GM15510 (cell line): Measurements from ENCODE around the gene CCRL2.

Source experiments
- POLR2A ChIP-seq: IDR thresholded peaks from 3 replicates; pipeline ENCODE4 v1.6.1; 2011; ENCODE audit warnings: borderline replicate concordance; ENCODE audit not compliant: insufficient read length; ENCODE audit errors: extremely low read depth

CCRL2 gene

DNA sequence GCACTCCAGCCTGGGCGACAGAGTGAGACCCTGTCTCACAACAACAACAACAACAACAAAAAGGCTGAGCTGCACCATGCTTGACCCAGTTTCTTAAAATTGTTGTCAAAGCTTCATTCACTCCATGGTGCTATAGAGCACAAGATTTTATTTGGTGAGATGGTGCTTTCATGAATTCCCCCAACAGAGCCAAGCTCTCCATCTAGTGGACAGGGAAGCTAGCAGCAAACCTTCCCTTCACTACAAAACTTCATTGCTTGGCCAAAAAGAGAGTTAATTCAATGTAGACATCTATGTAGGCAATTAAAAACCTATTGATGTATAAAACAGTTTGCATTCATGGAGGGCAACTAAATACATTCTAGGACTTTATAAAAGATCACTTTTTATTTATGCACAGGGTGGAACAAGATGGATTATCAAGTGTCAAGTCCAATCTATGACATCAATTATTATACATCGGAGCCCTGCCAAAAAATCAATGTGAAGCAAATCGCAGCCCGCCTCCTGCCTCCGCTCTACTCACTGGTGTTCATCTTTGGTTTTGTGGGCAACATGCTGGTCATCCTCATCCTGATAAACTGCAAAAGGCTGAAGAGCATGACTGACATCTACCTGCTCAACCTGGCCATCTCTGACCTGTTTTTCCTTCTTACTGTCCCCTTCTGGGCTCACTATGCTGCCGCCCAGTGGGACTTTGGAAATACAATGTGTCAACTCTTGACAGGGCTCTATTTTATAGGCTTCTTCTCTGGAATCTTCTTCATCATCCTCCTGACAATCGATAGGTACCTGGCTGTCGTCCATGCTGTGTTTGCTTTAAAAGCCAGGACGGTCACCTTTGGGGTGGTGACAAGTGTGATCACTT, 34.3 kb upstream of the CCRL2 start:
- no peak for TF ChIP-seq POLR2A

DNA sequence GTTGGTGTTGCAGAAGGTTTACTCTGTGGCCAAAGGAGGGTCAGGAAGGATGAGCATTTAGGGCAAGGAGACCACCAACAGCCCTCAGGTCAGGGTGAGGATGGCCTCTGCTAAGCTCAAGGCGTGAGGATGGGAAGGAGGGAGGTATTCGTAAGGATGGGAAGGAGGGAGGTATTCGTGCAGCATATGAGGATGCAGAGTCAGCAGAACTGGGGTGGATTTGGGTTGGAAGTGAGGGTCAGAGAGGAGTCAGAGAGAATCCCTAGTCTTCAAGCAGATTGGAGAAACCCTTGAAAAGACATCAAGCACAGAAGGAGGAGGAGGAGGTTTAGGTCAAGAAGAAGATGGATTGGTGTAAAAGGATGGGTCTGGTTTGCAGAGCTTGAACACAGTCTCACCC, 32.3 kb upstream of the CCRL2 start:
- no peak for TF ChIP-seq POLR2A

DNA sequence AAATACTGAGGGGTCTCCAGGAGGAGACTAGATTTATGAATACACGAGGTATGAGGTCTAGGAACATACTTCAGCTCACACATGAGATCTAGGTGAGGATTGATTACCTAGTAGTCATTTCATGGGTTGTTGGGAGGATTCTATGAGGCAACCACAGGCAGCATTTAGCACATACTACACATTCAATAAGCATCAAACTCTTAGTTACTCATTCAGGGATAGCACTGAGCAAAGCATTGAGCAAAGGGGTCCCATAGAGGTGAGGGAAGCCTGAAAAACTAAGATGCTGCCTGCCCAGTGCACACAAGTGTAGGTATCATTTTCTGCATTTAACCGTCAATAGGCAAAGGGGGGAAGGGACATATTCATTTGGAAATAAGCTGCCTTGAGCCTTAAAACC, 31.8 kb upstream of the CCRL2 start:
- no peak for TF ChIP-seq POLR2A

DNA sequence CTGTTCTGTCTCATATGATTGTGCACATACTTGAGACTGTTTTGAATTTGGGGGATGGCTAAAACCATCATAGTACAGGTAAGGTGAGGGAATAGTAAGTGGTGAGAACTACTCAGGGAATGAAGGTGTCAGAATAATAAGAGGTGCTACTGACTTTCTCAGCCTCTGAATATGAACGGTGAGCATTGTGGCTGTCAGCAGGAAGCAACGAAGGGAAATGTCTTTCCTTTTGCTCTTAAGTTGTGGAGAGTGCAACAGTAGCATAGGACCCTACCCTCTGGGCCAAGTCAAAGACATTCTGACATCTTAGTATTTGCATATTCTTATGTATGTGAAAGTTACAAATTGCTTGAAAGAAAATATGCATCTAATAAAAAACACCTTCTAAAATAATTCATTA, 31.2 kb upstream of the CCRL2 start:
- no peak for TF ChIP-seq POLR2A

DNA sequence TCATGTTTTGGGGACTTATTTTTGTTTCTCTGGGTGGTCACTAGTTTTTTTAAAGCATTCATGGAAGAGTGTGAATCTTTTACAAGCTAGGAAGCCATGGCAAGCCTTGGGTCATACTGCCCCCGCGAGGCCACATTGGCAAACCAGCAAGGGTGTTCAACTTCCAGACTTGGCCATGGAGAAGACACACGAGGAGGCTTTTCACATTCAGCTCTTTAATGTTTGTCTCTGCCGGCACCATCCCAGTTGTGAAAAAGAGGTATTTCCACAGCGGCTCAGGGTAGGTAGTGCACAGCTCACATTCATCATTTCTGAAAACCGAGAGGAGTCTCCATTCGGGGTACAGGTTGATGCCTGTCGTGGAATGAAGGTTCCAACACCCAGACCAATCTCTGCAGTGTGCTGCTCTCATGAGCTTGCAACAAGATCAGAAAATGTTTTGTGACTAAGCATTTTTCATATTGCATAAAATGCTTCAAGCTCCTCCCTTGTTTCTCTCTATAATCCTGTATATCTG, 28.6 kb upstream of the CCRL2 start:
- TF ChIP-seq POLR2A = no peak

DNA sequence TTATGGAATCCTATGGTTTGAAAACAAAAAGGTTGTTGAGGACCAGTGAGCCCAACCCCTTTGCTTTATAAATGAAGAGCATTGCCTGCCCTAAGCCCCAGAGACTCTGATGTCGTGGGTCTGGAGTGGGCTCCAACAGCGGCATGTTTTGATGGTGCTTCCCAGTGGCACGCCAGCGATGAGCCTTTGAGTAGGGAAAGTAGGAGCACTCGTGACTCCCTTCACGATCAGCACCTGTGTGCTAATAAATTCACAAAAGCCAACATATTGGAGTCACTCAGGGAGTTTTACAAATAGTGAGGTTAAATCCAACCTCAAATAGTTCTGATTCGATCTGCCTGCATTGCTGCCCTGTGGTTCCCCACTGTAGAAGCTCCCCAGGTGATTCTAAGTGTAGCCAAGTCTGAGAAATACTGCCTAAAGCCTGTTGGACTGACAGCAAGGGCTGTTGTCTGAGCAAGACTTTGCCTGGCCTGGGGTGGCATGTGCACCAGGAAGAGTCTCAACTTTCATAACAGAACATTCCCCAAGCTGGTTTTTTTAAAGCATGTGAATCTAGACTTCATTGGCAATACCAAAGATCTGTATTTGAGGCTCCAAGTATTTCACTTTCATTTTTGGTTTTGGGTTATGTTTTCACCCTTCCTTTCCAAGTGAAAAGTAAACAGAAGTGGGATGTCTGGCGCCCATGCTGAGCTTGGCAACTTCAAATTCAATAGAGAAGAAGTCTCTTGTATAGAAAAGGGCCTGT, 26.4 kb upstream of the CCRL2 start:
- TF ChIP-seq POLR2A = no peak

DNA sequence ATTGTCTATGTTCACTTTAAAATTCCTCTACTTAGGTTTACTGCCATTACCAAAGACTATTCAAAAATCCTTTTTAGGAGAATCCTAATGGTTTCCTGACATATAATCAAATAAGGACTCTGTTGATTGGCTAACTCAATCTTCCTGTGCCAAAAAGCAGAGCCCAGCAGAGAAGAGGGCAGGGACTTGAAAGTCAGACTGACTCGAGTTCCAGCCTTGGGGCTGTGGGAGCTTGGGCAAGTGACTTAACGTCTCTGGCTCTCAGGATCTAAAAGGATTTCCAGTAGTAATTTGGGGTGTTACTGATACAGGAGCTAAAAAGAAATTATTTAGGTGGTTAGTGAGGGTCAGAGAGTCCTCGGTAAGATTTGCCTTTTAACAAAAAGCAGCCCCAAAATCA, 25.4 kb upstream of the CCRL2 start:
- no peak for TF ChIP-seq POLR2A

DNA sequence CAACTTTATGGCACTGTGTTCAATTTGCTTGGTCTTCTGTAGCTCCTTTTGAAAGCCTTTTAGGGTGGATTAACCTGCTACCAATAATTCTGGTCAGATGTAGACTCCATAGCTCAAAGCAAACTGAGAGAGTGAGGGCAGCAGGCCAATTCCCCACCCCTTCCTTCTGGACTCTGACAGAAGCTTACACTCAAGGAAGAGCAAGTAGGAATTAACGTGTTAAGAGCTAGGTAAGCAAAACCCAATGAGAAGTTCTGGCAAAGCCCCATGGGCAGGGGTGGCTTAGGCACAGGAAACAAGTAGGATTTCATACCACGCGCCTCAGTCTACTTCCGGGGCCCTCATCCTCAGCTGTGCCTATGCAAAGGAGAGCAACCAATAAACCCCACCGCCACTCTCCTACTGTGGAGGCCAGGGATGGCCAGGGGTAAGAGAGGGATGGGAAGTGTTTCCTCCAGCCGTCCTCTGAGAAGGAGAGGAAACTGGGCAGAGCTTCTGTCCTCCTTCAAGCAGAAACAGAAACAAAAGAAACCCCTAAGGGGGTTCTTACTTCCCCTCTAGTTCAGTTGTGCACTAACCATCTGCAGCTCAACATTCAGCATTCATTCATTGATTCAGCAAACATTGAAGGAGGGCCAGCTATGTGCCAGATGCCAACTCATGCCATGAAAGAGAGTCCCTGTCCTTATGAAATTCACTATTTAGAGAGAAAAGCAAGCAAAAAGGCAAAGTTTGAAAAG, 23.7 kb upstream of the CCRL2 start:
- no peak for TF ChIP-seq POLR2A

DNA sequence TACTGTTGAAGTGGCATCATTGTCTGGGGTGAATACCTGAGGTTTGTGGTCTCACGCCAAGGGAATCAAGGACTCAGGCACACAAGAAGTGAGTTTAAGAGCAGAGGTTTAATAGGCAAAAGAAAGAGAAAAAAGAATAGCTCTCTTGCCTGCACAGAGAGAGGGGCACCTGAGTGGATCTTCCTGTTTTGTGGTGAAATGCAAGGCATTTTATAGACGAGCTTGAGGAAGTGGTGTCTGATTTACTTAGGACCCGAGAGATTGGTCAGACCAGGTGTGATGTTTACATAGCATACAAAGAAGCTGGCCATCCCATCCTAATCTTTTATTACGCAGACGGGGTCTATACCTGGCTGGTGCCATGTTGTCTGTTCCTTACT, 23.1 kb upstream of the CCRL2 start:
- TF ChIP-seq POLR2A = no peak

DNA sequence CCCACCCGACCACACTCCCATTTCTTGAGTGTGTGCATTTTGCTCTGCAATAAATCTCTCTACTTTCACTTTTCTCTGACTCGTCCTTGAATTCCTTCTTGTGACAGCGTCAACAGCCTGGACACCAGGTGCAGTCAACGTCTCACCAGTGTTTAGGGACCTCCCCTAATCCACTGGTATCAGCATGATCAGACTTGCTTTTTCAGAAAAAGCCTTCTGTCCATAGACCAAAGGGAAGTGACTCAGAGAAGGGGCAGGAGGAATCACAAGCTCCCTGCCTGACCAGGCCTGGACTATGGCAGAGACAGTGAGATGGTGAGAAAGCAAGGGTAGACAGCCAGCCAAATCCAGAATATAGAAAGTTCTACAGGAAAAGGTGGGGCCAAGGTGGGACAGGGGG, 20.9 kb upstream of the CCRL2 start:
- TF ChIP-seq POLR2A = no peak

DNA sequence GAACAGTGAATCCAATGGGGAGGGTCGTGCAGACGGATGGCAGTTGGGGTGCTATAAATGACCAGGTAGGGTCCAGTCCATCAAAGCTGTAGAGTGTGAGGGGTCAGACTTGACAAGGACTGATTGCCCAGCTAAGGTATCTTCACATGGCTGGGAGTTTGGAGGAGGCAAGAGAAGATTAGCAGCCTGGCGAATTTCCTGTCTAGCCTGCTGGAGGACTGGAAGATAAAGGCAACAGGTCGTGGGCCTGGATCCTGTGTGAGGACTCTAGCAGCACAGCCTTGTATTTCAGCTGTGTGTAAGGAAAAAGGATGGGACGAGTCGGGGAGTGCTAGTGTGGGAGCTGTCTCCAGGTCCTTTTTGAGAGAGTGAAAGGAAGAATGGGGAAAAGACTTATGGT, 17.8 kb upstream of the CCRL2 start:
- TF ChIP-seq POLR2A = no peak

DNA sequence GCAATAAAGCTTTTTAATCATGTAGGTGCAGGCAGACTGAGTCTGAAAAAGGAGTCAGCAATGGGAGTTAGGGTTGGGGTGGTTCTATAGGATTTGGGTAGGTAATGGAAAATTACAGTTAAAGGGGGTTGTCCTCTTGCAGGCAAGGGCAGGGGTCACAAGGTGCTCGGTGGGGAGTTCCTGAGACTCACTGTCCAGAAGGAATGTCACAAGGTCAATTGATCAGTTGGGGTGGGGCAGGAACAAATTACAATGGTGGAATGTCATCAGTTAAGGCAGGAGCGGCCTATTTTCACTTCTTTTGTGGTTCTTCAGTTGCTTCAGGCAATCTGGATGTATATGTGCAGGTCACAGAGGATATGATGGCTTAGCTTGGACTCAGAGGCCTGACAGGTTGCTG, 14.0 kb upstream of the CCRL2 start:
- TF ChIP-seq POLR2A = no peak

DNA sequence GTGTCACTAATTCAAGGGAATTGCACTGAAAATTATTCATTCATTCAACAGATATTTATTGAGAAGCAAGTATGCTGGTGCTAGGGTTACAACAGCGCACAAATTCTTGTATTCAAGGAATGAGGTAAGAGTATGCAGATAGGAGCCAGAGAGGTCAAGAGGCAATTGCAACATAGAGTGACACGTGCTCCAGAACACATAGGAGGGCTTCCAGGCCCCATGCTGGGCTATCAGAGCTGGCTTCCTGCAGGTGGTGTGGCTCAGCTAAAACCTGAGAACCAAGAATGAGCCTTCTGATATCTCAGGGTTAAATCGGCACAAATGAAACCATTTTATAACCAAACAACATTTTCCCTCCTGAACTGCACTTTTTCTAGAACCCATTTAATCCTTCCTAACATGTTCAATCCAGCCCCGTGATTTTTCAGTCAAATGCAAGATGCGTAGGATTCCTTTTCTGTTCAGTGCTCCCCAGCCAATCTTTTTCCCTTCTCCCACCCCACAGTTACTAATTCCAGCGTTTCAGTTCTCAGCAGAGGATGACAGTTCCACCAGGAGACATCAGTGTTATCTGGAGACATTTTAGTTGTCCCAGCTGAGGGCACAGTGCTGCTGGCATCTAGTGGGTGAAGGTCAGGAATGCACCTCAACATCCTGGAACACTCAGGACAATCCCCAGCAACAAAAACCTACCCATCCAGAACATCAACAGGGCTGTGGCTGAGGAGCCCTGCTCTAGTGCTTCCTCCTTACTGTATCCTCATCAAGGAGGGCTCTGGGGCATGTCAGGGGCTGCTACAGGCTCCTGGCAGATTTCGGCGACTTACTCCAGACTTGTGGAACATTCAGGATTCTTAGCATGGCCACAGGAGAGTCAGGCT, 13.3 kb upstream of the CCRL2 start:
- no peak for TF ChIP-seq POLR2A

DNA sequence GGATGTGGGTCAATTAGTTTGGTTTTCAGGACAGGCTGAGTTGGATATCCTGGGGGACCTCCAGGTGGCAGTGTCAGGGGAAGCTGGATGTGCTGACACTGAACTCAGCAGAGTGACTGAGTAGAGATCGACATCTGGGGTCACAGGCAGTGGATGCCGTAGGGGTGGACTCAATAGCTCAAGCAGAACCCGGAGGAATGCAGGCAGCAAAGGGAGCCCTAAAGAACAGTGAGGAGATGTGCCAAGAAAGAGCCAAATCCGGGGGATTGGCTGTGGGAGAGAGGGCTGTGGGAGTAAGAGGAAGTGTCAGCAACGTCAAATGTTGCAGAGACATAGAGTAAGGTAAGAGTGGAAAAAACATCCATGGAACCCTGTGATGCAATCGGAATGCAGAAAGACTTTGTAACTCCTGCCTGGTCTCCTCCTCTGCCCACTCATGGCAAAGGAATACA, 11.8 kb upstream of the CCRL2 start:
- no peak for TF ChIP-seq POLR2A
